Measurements from ENCODE around the gene MMP20. TPM values are rescaled to one million over a fixed set of nuclear protein-coding genes. Genes with fewer than 3 reads are reported as not detected.

MMP20 gene
- total RNA-seq, 4 donors from 2014 or later = not detected

- Histone ChIP-seq H3K4me3 (no peak overlapping the region), H3K9me3 (no peaks in the 10 kb centered on the region), H3K36me3 (no peaks in the 10 kb centered on the region), H3K27me3 (no peaks in the 10 kb centered on the region), H3K4me1 (no peaks in the 10 kb centered on the region), H3K27ac (replicated peaks in 1 of 4) (no peak overlapping the region)
- no peak for TF ChIP-seq POLR2A (IDR thresholded peaks at IDR 0.05; ENCODE audit: low read depth)
- DNase-seq (ENCODE audit: extremely low spot score) = no peak
- 75% methylated on average over 4 of the region's 4 CpGs for WGBS
- intact Hi-C loops (cut with DNase I) = no loop called here
Observed at GRCh38 chr11:102546427-102546826, 78.7 kb downstream of the MMP20 start.

- TF ChIP-seq EP300 (IDR thresholded peaks at IDR 0.05) = no peak
- TF ChIP-seq POLR2AphosphoS5 (IDR thresholded peaks at IDR 0.05) = no peak
- no peak for TF ChIP-seq POLR2A (IDR thresholded peaks at IDR 0.05; ENCODE audit: low read depth)
- TF ChIP-seq CTCF (IDR thresholded peaks at IDR 0.05) = no peak
- H3K27me3 ChIP-seq = no peaks in the 10 kb centered on the region
- DNase-seq (ENCODE audit: extremely low spot score) = no peak
- no peak overlapping the region for H3K4me3 ChIP-seq
- H3K4me1 ChIP-seq = no peaks in the 10 kb centered on the region
- no peaks in the 10 kb centered on the region for H3K9me3 ChIP-seq
- intact Hi-C loops (cut with DNase I) = no loop called here
- WGBS = 89% methylated on average over 4 of the region's 4 CpGs
- no peak overlapping the region for H3K27ac ChIP-seq (replicated peaks in 1 of 4)
- H3K36me3 ChIP-seq = no peaks in the 10 kb centered on the region
Observed at GRCh38 chr11:102545701-102546100, 79.4 kb downstream of the MMP20 start.

GRCh38 chr11:102544594-102544993, 80.5 kb downstream of the MMP20 start:
- no peaks in the 10 kb centered on the region for H3K9me3 ChIP-seq
- no peak overlapping the region for H3K4me3 ChIP-seq
- no peak for TF ChIP-seq POLR2A (IDR thresholded peaks at IDR 0.05; ENCODE audit: low read depth)
- TF ChIP-seq CTCF (IDR thresholded peaks at IDR 0.05) = no peak
- TF ChIP-seq POLR2AphosphoS5 (IDR thresholded peaks at IDR 0.05) = no peak
- TF ChIP-seq EP300 (IDR thresholded peaks at IDR 0.05) = no peak
- 84% methylated on average over 1 of the region's 1 CpG for WGBS
- no peaks in the 10 kb centered on the region for H3K4me1 ChIP-seq
- no peak for DNase-seq (ENCODE audit: extremely low spot score)
- no peak overlapping the region for H3K27ac ChIP-seq (replicated peaks in 1 of 4)
- no peaks in the 10 kb centered on the region for H3K27me3 ChIP-seq
- H3K36me3 ChIP-seq = no peaks in the 10 kb centered on the region
- intact Hi-C loops (cut with DNase I) = no loop called here

GRCh38 chr11:102539567-102539966, 85.6 kb downstream of the MMP20 start:
- no peaks in the 10 kb centered on the region for H3K9me3 ChIP-seq
- WGBS = 82% methylated on average over 2 of the region's 2 CpGs
- no peaks in the 10 kb centered on the region for H3K36me3 ChIP-seq
- H3K4me3 ChIP-seq = no peak overlapping the region
- no peaks in the 10 kb centered on the region for H3K4me1 ChIP-seq
- H3K27me3 ChIP-seq = no peaks in the 10 kb centered on the region
- no peak overlapping the region for H3K27ac ChIP-seq (replicated peaks in 1 of 4)
- no peak for DNase-seq (ENCODE audit: extremely low spot score)
- intact Hi-C loops (cut with DNase I) = no loop called here
- TF ChIP-seq EP300 (IDR thresholded peaks at IDR 0.05) (no peak), POLR2AphosphoS5 (IDR thresholded peaks at IDR 0.05) (no peak), CTCF (IDR thresholded peaks at IDR 0.05) (no peak), POLR2A (IDR thresholded peaks at IDR 0.05; ENCODE audit: low read depth) (no peak)

- Histone ChIP-seq H3K4me1 (no peaks in the 10 kb centered on the region), H3K4me3 (no peak overlapping the region), H3K27ac (replicated peaks in 1 of 4) (no peak overlapping the region), H3K36me3 (no peaks in the 10 kb centered on the region), H3K9me3 (no peaks in the 10 kb centered on the region), H3K27me3 (no peaks in the 10 kb centered on the region)
- TF ChIP-seq POLR2AphosphoS5 (IDR thresholded peaks at IDR 0.05) (no peak), EP300 (IDR thresholded peaks at IDR 0.05) (no peak), CTCF (IDR thresholded peaks at IDR 0.05) (no peak), POLR2A (IDR thresholded peaks at IDR 0.05; ENCODE audit: low read depth) (no peak)
- 73% methylated on average over 3 of the region's 4 CpGs for WGBS
- DNase-seq (ENCODE audit: extremely low spot score) = no peak
- intact Hi-C loops (cut with DNase I) = no loop called here
Observed at GRCh38 chr11:102538932-102539331, 86.2 kb downstream of the MMP20 start.

Data from esophagus muscularis mucosa (tissue), 4 donors.